Effector memory CD4-positive, alpha-beta T cell (primary cell): ENCODE results near the gene TMPRSS12.
"Not testable (repeated sequence)": the region's sequence is repeated elsewhere in the genome, so short reads cannot be mapped to it uniquely, and the experiment has no call there.

Source experiments
- DNase-seq, 3 donors: peaks; one replicate each; pipeline ENCODE4 v3.0.0-alpha.2; 2020
- H3K27ac ChIP-seq: 2 replicates; pipeline ENCODE4 v1.7.0; 2013; ENCODE audit warnings: mild to moderate bottlenecking, low read length, moderate library complexity; ENCODE audit not compliant: insufficient read depth, poor library complexity, severe bottlenecking
- H3K27me3 ChIP-seq: replicated peaks from 2 replicates; pipeline ENCODE4 v1.7.0; 2013; ENCODE audit warnings: mild to moderate bottlenecking, low read length; ENCODE audit not compliant: insufficient read depth, control insufficient read depth, poor library complexity, severe bottlenecking
- H3K36me3 ChIP-seq: 2 replicates; pipeline ENCODE4 v1.7.0; 2013; ENCODE audit warnings: mild to moderate bottlenecking, low read length, moderate library complexity; ENCODE audit not compliant: control insufficient read depth, insufficient read depth
- H3K4me1 ChIP-seq: 2 replicates; pipeline ENCODE4 v1.7.0; 2013; ENCODE audit warnings: low read length, mild to moderate bottlenecking; ENCODE audit not compliant: control insufficient read depth, insufficient read depth, poor library complexity, severe bottlenecking
- H3K4me3 ChIP-seq: 2 replicates; pipeline ENCODE4 v1.7.0; 2013; ENCODE audit warnings: low read length, low read depth, mild to moderate bottlenecking; ENCODE audit not compliant: insufficient read depth, poor library complexity, severe bottlenecking
- H3K9me3 ChIP-seq: 2 replicates; pipeline ENCODE4 v1.7.0; 2013; ENCODE audit warnings: mild to moderate bottlenecking, low read length, moderate library complexity; ENCODE audit not compliant: control insufficient read depth

The TMPRSS12 gene

DNA sequence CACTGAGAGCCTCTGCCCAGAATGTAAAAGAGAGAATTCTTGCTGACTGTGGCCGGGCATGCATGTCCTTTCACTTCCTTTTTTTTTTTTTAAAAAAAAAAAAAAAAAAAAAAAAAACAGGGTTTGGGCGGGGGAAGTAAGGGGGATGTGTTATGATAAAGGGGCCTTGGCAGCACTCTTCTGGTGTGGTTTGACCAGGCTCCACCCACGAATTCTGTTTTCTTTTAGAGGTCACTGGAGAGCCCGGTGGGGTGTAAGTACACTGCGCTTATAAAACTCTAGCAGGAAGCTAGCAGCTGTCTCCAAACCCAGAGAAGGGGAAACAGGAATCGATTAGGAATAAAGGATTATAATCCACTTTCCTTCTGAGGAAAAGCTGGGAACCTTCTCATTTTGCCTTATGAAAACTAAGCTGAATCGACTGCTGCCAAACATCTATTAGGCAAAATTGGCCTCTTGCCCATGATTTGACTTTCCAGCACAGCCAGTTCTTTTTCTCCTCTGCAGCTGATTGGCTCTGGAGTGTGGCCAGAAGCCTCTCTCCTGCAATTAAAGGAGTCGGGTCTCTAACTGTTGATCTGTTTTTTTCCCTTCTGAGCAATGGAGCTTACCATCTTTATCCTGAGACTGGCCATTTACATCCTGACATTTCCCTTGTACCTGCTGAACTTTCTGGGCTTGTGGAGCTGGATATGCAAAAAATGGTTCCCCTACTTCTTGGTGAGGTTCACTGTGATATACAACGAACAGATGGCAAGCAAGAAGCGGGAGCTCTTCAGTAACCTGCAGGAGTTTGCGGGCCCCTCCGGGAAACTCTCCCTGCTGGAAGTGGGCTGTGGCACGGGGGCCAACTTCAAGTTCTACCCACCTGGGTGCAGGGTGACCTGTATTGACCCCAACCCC lies 82.0 kb downstream of the TMPRSS12 start:
- Histone ChIP-seq H3K4me1 (no peaks in the 10 kb centered on the region), H3K27me3 (no peaks in the 10 kb centered on the region), H3K36me3 (no peaks in the 10 kb centered on the region), H3K27ac (no peak overlapping the region), H3K4me3 (no peak overlapping the region), H3K9me3 (no peaks in the 10 kb centered on the region)
- DNase-seq: no peak

DNA sequence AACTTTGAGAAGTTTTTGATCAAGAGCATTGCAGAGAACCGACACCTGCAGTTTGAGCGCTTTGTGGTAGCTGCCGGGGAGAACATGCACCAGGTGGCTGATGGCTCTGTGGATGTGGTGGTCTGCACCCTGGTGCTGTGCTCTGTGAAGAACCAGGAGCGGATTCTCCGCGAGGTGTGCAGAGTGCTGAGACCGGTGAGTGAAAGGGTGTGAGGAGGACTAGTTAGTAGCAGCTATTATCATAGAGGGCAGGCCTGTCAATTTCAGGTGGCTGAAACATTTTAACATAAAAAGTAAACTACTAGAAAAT lies 82.6 kb downstream of the TMPRSS12 start:
- Histone ChIP-seq H3K9me3 (no peaks in the 10 kb centered on the region), H3K27ac (no peak overlapping the region), H3K27me3 (no peaks in the 10 kb centered on the region), H3K4me1 (no peaks in the 10 kb centered on the region), H3K36me3 (no peaks in the 10 kb centered on the region), H3K4me3 (no peak overlapping the region)
- DNase-seq: no peak

DNA sequence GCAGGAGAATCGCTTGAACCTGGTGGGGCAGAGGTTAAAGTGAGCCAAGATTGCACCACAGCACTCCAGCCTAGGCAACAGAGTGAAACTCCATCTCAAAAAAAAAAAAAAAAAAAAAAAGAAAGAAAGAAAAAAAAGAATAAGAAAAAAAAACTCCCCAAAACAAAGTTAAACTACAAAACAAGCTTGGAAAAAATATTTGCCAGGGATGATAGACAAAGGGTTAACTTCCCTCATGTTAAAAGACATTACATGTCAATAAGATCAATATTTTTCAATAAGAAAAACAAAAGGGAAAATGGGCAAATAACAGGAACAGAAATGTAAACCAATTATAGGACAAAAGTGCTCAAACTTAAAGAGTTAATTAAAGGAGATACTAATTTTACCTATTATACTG lies 83.2 kb downstream of the TMPRSS12 start:
- no peak for DNase-seq
- no peaks in the 10 kb centered on the region for H3K4me1 ChIP-seq
- no peaks in the 10 kb centered on the region for H3K27me3 ChIP-seq
- H3K27ac ChIP-seq: no peak overlapping the region
- H3K4me3 ChIP-seq: no peak overlapping the region
- no peaks in the 10 kb centered on the region for H3K36me3 ChIP-seq
- H3K9me3 ChIP-seq: no peaks in the 10 kb centered on the region

GRCh38 chr12:50926415-50926814 lies 83.7 kb downstream of the TMPRSS12 start:
- no peak overlapping the region for H3K27ac ChIP-seq
- no peaks in the 10 kb centered on the region for H3K9me3 ChIP-seq
- H3K4me3 ChIP-seq: no peak overlapping the region
- no peaks in the 10 kb centered on the region for H3K27me3 ChIP-seq
- no peak for DNase-seq
- no peaks in the 10 kb centered on the region for H3K4me1 ChIP-seq
- no peaks in the 10 kb centered on the region for H3K36me3 ChIP-seq

- not testable (repeated sequence) for H3K4me1 ChIP-seq, DNase-seq, H3K27ac ChIP-seq, H3K36me3 ChIP-seq, H3K27me3 ChIP-seq, H3K9me3 ChIP-seq, H3K4me3 ChIP-seq
These were observed 84.2 kb downstream of the TMPRSS12 start for GRCh38 chr12:50926932-50927331.

DNA sequence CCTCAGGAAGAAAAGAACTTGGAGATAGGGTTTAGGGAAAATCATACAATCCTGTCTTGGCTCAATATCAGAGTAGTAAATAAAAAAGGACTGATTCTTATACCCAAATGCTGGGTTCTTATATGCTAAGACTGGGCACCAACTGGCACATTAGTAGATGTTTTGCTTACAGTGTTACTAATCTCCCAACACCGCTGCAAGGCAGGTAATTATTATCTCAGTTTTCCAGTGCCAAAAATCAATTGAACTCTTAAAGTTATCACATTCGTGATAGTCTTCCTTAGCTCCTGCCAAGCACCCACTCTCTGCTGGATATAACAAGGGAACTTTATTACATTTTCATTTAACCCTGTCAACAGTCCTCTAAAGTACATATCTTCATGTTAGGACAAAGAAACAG lies 84.6 kb downstream of the TMPRSS12 start:
- Histone ChIP-seq H3K27me3 (no peaks in the 10 kb centered on the region), H3K27ac (no peak overlapping the region), H3K4me1 (no peaks in the 10 kb centered on the region), H3K4me3 (no peak overlapping the region), H3K36me3 (no peaks in the 10 kb centered on the region), H3K9me3 (no peaks in the 10 kb centered on the region)
- DNase-seq: no peak

DNA sequence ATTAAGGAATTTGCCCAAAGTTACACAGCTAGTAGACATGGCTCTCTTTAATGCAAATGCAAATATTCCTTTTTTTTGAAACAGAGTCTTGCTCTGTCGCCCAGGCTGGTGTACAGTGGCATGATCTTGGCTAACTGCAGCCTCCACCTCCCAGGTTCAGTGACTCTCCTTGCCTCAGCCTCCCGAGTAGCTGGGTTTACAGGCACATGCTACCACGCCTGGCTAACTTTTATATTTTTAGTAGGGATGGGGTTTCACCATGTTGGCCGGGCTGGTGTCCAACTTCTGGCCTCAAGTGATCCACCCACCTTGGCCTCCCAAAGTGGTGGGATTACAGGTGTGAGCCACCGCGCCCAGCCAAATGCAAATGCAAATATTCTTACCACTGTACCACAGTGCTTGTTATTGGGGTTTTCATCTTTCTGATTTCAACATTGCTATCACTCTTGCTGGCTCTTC lies 85.1 kb downstream of the TMPRSS12 start:
- no peak overlapping the region for H3K27ac ChIP-seq
- no peaks in the 10 kb centered on the region for H3K36me3 ChIP-seq
- H3K4me3 ChIP-seq: no peak overlapping the region
- no peaks in the 10 kb centered on the region for H3K9me3 ChIP-seq
- H3K4me1 ChIP-seq: no peaks in the 10 kb centered on the region
- no peaks in the 10 kb centered on the region for H3K27me3 ChIP-seq
- DNase-seq: no peak

GRCh38 chr12:50928392-50928791 lies 85.7 kb downstream of the TMPRSS12 start:
- no peak overlapping the region for H3K27ac ChIP-seq
- H3K27me3 ChIP-seq: no peaks in the 10 kb centered on the region
- H3K9me3 ChIP-seq: no peaks in the 10 kb centered on the region
- H3K36me3 ChIP-seq: no peaks in the 10 kb centered on the region
- no peak overlapping the region for H3K4me3 ChIP-seq
- H3K4me1 ChIP-seq: no peaks in the 10 kb centered on the region
- no peak for DNase-seq

DNA sequence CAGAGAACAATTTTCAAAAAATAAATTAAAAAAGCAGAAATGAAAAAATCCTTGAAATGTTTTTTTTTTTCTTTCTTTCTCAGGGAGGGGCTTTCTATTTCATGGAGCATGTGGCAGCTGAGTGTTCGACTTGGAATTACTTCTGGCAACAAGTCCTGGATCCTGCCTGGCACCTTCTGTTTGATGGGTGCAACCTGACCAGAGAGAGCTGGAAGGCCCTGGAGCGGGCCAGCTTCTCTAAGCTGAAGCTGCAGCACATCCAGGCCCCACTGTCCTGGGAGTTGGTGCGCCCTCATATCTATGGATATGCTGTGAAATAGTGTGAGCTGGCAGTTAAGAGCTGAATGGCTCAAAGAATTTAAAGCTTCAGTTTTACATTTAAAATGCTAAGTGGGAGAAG lies 87.1 kb downstream of the TMPRSS12 start:
- H3K27me3 ChIP-seq: no peaks in the 10 kb centered on the region
- no peaks in the 10 kb centered on the region for H3K4me1 ChIP-seq
- no peaks in the 10 kb centered on the region for H3K9me3 ChIP-seq
- H3K36me3 ChIP-seq: no peaks in the 10 kb centered on the region
- no peak overlapping the region for H3K4me3 ChIP-seq
- DNase-seq: no peak
- H3K27ac ChIP-seq: no peak overlapping the region

- H3K27me3 ChIP-seq, H3K4me3 ChIP-seq, H3K27ac ChIP-seq, H3K36me3 ChIP-seq, H3K9me3 ChIP-seq, DNase-seq, H3K4me1 ChIP-seq: not testable (repeated sequence)
These were observed 87.8 kb downstream of the TMPRSS12 start for GRCh38 chr12:50930477-50930876.
